Astrocyte (in vitro differentiated cells and primary cell): Measurements from ENCODE around the gene MSRB3. TPM values are rescaled to one million over a fixed set of nuclear protein-coding genes. Genes with fewer than 3 reads are reported as not detected.
A peak's percentile ranks its signal among the peaks of the same experiment; 100 is the strongest.

Source experiments
- DNase-seq: peaks from one replicate; pipeline ENCODE4 v3.0.0-alpha.2; 2010; ENCODE audit warnings: low read depth
- FAIRE-seq: peaks from 2 replicates; lab custom pipeline; 2011; peaks lifted over from hg19 to GRCh38; lab: Jason Lieb, UNC
- H2AFZ ChIP-seq: 2 replicates; pipeline ENCODE4 v1.6.0; 2012; ENCODE audit warnings: low read depth, low read length, inconsistent platforms
- H3K27ac ChIP-seq: 2 replicates; pipeline ENCODE4 v1.5.1; 2011; ENCODE audit warnings: low read depth, low read length, inconsistent platforms
- H3K27me3 ChIP-seq: 2 replicates; pipeline ENCODE4 v1.6.0; 2011; ENCODE audit warnings: low read length, inconsistent platforms; ENCODE audit not compliant: insufficient read depth
- H3K36me3 ChIP-seq: 2 replicates; pipeline ENCODE4 v1.5.1; 2011; ENCODE audit warnings: low read length, inconsistent platforms; ENCODE audit not compliant: insufficient read depth
- H3K4me1 ChIP-seq: 2 replicates; pipeline ENCODE4 v1.5.1; 2011; ENCODE audit warnings: low read length, inconsistent platforms; ENCODE audit not compliant: insufficient read depth
- H3K4me2 ChIP-seq: 2 replicates; pipeline ENCODE4 v1.6.0; 2012; ENCODE audit warnings: low read length, inconsistent platforms
- H3K4me3 ChIP-seq: 2 replicates; pipeline ENCODE4 v1.5.1; 2011; ENCODE audit warnings: low read depth, mild to moderate bottlenecking, low read length, inconsistent platforms; ENCODE audit not compliant: insufficient read depth
- H3K79me2 ChIP-seq: 2 replicates; pipeline ENCODE4 v1.6.0; 2012; ENCODE audit warnings: mild to moderate bottlenecking, low read length, inconsistent platforms; ENCODE audit not compliant: insufficient read depth
- H3K9ac ChIP-seq: 2 replicates; pipeline ENCODE4 v1.6.0; 2012; ENCODE audit warnings: mild to moderate bottlenecking, low read length, inconsistent platforms
- H3K9me3 ChIP-seq: 2 replicates; pipeline ENCODE4 v1.5.1; 2012; ENCODE audit warnings: low read depth, mild to moderate bottlenecking, low read length, inconsistent platforms; ENCODE audit not compliant: insufficient read depth
- H4K20me1 ChIP-seq: 2 replicates; pipeline ENCODE4 v1.6.0; 2012; ENCODE audit warnings: low read length, inconsistent platforms; ENCODE audit not compliant: insufficient read depth
- H3K27ac Mint-ChIP-seq: one replicate; pipeline ENCODE4 v1.8.0; 2021; ENCODE audit warnings: mild to moderate bottlenecking, mixed read lengths; ENCODE audit not compliant: unreplicated experiment
- H3K27me3 Mint-ChIP-seq: one replicate; pipeline ENCODE4 v1.8.0; 2021; ENCODE audit warnings: low read depth, mixed read lengths; ENCODE audit not compliant: unreplicated experiment
- H3K36me3 Mint-ChIP-seq: one replicate; pipeline ENCODE4 v1.8.0; 2021; ENCODE audit warnings: low read depth, mixed read lengths; ENCODE audit not compliant: unreplicated experiment
- H3K4me1 Mint-ChIP-seq: one replicate; pipeline ENCODE4 v1.8.0; 2021; ENCODE audit warnings: low read depth, mixed read lengths; ENCODE audit not compliant: unreplicated experiment
- H3K4me3 Mint-ChIP-seq: one replicate; pipeline ENCODE4 v1.8.0; 2021; ENCODE audit warnings: mild to moderate bottlenecking, moderate library complexity, mixed read lengths; ENCODE audit not compliant: unreplicated experiment
- H3K9me3 Mint-ChIP-seq: one replicate; pipeline ENCODE4 v1.8.0; 2021; ENCODE audit warnings: mild to moderate bottlenecking, mixed read lengths; ENCODE audit not compliant: unreplicated experiment
- EZH2 ChIP-seq: IDR thresholded peaks from 2 replicates; pipeline ENCODE4 v1.6.1; 2012; ENCODE audit warnings: mild to moderate bottlenecking, low read length, inconsistent platforms; ENCODE audit not compliant: insufficient read depth
- total RNA-seq: library from RNA; stranded (reverse); gene quantifications from 2 replicates; pipeline ENCODE4 v1.2.1, GENCODE V29; 2021
- TF ChIP-seq, protein P1 (sequence below): IDR thresholded peaks from 2 replicates; pipeline ENCODE4 v1.5.1; 2011; ENCODE audit warnings: low read depth, mild to moderate bottlenecking, inconsistent platforms, low read length, moderate library complexity; ENCODE audit not compliant: insufficient read depth

The MSRB3 gene
- total RNA-seq, 1 donor from 2014 or later = 73.0 TPM

DNA sequence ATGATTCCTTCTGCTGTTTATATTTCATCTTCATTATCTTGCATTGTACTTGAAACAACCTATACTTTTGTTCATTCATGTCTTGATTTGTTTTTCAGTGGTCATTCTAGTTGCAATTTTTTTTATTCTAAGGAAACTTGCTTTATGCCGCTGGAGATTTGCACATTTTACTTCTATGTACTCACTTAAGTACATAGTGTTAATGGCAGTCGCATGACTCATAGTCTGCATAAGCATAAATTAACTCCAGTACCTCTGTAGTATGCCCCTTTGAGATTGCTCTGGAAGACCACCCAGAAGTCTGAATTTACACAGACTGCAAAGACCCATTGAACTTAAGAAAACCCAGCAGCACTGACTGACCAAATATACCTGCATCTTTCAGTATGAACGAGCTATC lies 77.0 kb downstream of the MSRB3 start:
- Mint-ChIP-seq H3K4me1 (peaks cover 14% of the 10 kb centered on the region), H3K9me3 (peaks cover 13% of the 10 kb centered on the region), H3K36me3 (peaks cover 3% of the 10 kb centered on the region), H3K4me3 (no peak overlapping the region), H3K27me3 (no peaks in the 10 kb centered on the region), H3K27ac (no peak overlapping the region)
- TF ChIP-seq, protein P1, sequence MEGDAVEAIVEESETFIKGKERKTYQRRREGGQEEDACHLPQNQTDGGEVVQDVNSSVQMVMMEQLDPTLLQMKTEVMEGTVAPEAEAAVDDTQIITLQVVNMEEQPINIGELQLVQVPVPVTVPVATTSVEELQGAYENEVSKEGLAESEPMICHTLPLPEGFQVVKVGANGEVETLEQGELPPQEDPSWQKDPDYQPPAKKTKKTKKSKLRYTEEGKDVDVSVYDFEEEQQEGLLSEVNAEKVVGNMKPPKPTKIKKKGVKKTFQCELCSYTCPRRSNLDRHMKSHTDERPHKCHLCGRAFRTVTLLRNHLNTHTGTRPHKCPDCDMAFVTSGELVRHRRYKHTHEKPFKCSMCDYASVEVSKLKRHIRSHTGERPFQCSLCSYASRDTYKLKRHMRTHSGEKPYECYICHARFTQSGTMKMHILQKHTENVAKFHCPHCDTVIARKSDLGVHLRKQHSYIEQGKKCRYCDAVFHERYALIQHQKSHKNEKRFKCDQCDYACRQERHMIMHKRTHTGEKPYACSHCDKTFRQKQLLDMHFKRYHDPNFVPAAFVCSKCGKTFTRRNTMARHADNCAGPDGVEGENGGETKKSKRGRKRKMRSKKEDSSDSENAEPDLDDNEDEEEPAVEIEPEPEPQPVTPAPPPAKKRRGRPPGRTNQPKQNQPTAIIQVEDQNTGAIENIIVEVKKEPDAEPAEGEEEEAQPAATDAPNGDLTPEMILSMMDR = no peak
- TF ChIP-seq EZH2 = no peak
- H3K4me1 ChIP-seq = peaks cover 7% of the 10 kb centered on the region
- no peaks in the 10 kb centered on the region for H3K36me3 ChIP-seq
- no peak overlapping the region for H2AFZ ChIP-seq
- no peak overlapping the region for H3K9ac ChIP-seq
- no peaks in the 10 kb centered on the region for H4K20me1 ChIP-seq
- no peak overlapping the region for H3K4me3 ChIP-seq
- H3K27me3 ChIP-seq = no peaks in the 10 kb centered on the region
- peak; percentile 68 for DNase-seq
- no peak overlapping the region for H3K27ac ChIP-seq
- H3K79me2 ChIP-seq = no peaks in the 10 kb centered on the region
- H3K4me2 ChIP-seq = no peak overlapping the region
- FAIRE-seq = no peak
- no peaks in the 10 kb centered on the region for H3K9me3 ChIP-seq

DNA sequence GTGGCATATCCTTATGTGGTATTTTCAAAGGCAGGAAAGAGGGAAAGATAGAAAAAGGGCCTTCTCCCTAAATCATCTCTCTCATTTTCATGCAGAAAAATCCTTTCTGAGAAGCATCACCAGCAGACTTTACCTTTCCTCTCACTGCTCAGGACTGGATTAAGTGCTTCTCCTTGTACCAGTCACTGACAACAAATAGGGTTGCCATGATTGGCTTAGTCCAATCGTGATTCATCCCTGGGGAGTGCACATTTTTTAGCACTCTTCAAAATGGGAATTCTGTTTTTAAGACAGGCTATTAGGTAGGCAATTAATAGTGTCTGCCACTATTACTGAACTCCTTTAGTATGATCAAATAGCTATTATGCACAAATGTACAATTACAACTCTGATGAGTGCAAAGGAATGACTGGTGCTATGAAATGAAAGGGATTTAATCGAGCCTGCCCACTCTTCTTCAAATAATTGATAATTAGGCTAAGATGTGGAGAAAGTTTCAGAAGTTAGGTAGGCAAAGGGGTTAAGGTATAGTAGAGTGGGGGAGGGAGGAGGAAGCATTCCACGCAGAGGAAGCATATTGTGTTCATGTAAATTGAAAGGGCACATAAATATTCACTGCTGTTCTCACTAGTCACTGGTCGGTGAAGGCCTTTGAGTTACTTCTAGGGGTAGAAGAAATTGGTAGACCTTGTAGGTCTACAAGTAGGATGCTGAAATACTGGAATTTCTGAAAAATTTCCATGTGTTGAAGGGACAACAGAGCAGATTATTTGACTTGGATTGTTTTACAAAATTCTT lies 84.0 kb downstream of the MSRB3 start:
- DNase-seq (peak; percentile 16), FAIRE-seq (no peak)
- H3K27me3 Mint-ChIP-seq = no peaks in the 10 kb centered on the region
- Histone ChIP-seq H2AFZ (no peak overlapping the region), H3K4me2 (no peak overlapping the region), H3K27me3 (no peaks in the 10 kb centered on the region), H3K36me3 (no peaks in the 10 kb centered on the region), H3K79me2 (no peaks in the 10 kb centered on the region), H4K20me1 (no peaks in the 10 kb centered on the region), H3K27ac (no peak overlapping the region), H3K9me3 (no peaks in the 10 kb centered on the region), H3K9ac (no peak overlapping the region), H3K4me3 (no peak overlapping the region), H3K4me1 (no peaks in the 10 kb centered on the region)
- peaks cover 13% of the 10 kb centered on the region for H3K4me1 Mint-ChIP-seq
- H3K9me3 Mint-ChIP-seq = no peaks in the 10 kb centered on the region
- TF ChIP-seq, protein P1 = no peak
- no peak for TF ChIP-seq EZH2
- H3K36me3 Mint-ChIP-seq = peaks cover 3% of the 10 kb centered on the region
- no peak overlapping the region for H3K27ac Mint-ChIP-seq
- H3K4me3 Mint-ChIP-seq = no peak overlapping the region

DNA sequence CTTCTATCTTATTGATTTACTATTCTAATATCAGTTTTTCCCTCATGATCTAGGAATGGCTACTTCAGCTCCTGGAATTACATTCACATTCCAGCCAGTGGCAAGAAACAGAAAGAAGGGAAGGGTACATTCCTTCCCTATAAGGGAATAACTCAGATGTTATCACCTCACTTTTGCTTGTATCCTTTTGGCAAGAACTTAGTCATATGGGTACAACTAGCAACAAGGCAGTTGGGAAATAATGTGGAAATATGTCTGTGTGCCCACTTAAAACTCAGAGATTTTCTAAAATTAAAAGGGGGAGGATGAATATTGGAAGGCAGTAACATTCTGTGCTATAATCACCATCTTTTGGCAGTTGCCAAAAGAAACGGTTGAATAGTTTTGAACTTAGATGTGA lies 85.6 kb downstream of the MSRB3 start:
- no peaks in the 10 kb centered on the region for H3K9me3 Mint-ChIP-seq
- Histone ChIP-seq H4K20me1 (no peaks in the 10 kb centered on the region), H3K9ac (no peak overlapping the region), H3K4me2 (no peak overlapping the region), H3K27ac (no peak overlapping the region), H3K9me3 (no peaks in the 10 kb centered on the region), H3K79me2 (no peaks in the 10 kb centered on the region), H3K4me1 (no peaks in the 10 kb centered on the region), H3K4me3 (no peak overlapping the region), H3K27me3 (no peaks in the 10 kb centered on the region), H2AFZ (no peak overlapping the region), H3K36me3 (no peaks in the 10 kb centered on the region)
- H3K27me3 Mint-ChIP-seq = no peaks in the 10 kb centered on the region
- TF ChIP-seq, protein P1 = no peak
- no peak for TF ChIP-seq EZH2
- H3K4me1 Mint-ChIP-seq = peaks cover 13% of the 10 kb centered on the region
- no peak overlapping the region for H3K4me3 Mint-ChIP-seq
- DNase-seq (peak; percentile 36), FAIRE-seq (peak; percentile 74)
- H3K36me3 Mint-ChIP-seq = peaks cover 3% of the 10 kb centered on the region
- H3K27ac Mint-ChIP-seq = peak overlapping the region; percentile 91
